GM12873 (cell line): Measurements from ENCODE around the gene LPIN3.

ENCODE experiments used
- CTCF ChIP-seq: IDR thresholded peaks from 2 replicates; pipeline ENCODE4 v1.5.1; 2012; ENCODE audit warnings: low read depth, mild to moderate bottlenecking, moderate library complexity, low read length, control low read depth; ENCODE audit not compliant: insufficient read depth; ENCODE audit errors: missing control alignments

The LPIN3 gene

GRCh38 chr20:41359541-41360011 is 19.0 kb downstream of the LPIN3 start:
- no peak for TF ChIP-seq CTCF

GRCh38 chr20:41360831-41361756 is 20.5 kb downstream of the LPIN3 start:
- TF ChIP-seq CTCF: no peak

- no peak for TF ChIP-seq CTCF
Measured at GRCh38 chr20:41361757-41362747, 21.4 kb downstream of the LPIN3 start.

- TF ChIP-seq CTCF: no peak
Measured at GRCh38 chr20:41362748-41363140, 22.1 kb downstream of the LPIN3 start.

- TF ChIP-seq CTCF: no peak
Measured at GRCh38 chr20:41363601-41364000, 23.0 kb downstream of the LPIN3 start.

- no peak for TF ChIP-seq CTCF
Measured at GRCh38 chr20:41364236-41364855, 23.7 kb downstream of the LPIN3 start.
